Ishikawa (cell line): ENCODE results near the gene FAM20C.

ENCODE experiments used
- CEBPB ChIP-seq: IDR thresholded peaks from 2 replicates; pipeline ENCODE4 v1.6.1; 2012
- CREB1 ChIP-seq: IDR thresholded peaks from 2 replicates; pipeline ENCODE4 v1.6.1; 2012; ENCODE audit warnings: low read depth
- EGR1 ChIP-seq: IDR thresholded peaks from 2 replicates; pipeline ENCODE4 v1.6.1; 2012
- EP300 ChIP-seq: IDR thresholded peaks from 2 replicates; pipeline ENCODE4 v1.6.1; 2012; ENCODE audit warnings: borderline replicate concordance
- FOXM1 ChIP-seq: IDR thresholded peaks from 2 replicates; pipeline ENCODE4 v1.6.1; 2012; ENCODE audit warnings: low read depth, borderline replicate concordance
- NFIC ChIP-seq: IDR thresholded peaks from 2 replicates; pipeline ENCODE4 v1.6.1; 2012
- RAD21 ChIP-seq: IDR thresholded peaks from 2 replicates; pipeline ENCODE4 v1.6.1; 2012; ENCODE audit warnings: low read depth
- TAF1 ChIP-seq: IDR thresholded peaks from 2 replicates; pipeline ENCODE4 v1.6.1; 2012; ENCODE audit warnings: low read depth, mild to moderate bottlenecking
- TCF12 ChIP-seq: IDR thresholded peaks from 2 replicates; pipeline ENCODE4 v1.6.1; 2012; ENCODE audit warnings: low read depth
- TEAD4 ChIP-seq: IDR thresholded peaks from 2 replicates; pipeline ENCODE4 v1.6.1; 2012
- YY1 ChIP-seq: IDR thresholded peaks from 2 replicates; pipeline ENCODE4 v1.6.1; 2012; ENCODE audit warnings: low read depth
- ZBTB7A ChIP-seq: IDR thresholded peaks from 2 replicates; pipeline ENCODE4 v1.6.1; 2012; ENCODE audit warnings: low read depth
- TF ChIP-seq, protein P1 (sequence below): IDR thresholded peaks from 2 replicates; pipeline ENCODE4 v1.6.1; 2012; ENCODE audit warnings: low read depth, mild to moderate bottlenecking
- TF ChIP-seq, protein P2 (sequence below): IDR thresholded peaks from 2 replicates; pipeline ENCODE4 v1.6.1; 2012
- TF ChIP-seq, protein P3 (sequence below): IDR thresholded peaks from 2 replicates; pipeline ENCODE4 v1.6.1; 2012

Gene FAM20C

DNA sequence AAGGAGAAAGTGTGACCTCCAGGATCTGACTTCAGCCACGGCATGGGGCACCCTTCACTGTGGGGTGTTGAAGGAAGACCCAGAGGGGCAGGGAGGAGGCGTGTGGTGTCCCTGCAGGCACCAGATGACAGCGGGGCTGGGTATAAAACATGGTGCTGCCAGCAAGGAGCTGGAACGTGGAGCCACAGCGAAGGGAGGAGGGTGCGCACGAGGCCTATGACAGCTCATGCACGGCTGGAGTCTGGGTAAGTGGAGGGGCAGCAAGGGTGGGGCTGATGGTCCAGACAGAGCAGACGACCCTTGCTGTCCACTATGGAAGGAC, 69.8 kb downstream of the FAM20C start:
- TF ChIP-seq TAF1 (no peak), CREB1 (no peak), NFIC (no peak), YY1 (no peak), EP300 (no peak), ZBTB7A (no peak), CEBPB (no peak), EGR1 (no peak), TEAD4 (no peak), FOXM1 (no peak), RAD21 (no peak), TCF12 (no peak)
- TF ChIP-seq, protein P1, sequence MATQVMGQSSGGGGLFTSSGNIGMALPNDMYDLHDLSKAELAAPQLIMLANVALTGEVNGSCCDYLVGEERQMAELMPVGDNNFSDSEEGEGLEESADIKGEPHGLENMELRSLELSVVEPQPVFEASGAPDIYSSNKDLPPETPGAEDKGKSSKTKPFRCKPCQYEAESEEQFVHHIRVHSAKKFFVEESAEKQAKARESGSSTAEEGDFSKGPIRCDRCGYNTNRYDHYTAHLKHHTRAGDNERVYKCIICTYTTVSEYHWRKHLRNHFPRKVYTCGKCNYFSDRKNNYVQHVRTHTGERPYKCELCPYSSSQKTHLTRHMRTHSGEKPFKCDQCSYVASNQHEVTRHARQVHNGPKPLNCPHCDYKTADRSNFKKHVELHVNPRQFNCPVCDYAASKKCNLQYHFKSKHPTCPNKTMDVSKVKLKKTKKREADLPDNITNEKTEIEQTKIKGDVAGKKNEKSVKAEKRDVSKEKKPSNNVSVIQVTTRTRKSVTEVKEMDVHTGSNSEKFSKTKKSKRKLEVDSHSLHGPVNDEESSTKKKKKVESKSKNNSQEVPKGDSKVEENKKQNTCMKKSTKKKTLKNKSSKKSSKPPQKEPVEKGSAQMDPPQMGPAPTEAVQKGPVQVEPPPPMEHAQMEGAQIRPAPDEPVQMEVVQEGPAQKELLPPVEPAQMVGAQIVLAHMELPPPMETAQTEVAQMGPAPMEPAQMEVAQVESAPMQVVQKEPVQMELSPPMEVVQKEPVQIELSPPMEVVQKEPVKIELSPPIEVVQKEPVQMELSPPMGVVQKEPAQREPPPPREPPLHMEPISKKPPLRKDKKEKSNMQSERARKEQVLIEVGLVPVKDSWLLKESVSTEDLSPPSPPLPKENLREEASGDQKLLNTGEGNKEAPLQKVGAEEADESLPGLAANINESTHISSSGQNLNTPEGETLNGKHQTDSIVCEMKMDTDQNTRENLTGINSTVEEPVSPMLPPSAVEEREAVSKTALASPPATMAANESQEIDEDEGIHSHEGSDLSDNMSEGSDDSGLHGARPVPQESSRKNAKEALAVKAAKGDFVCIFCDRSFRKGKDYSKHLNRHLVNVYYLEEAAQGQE: no peak
- TF ChIP-seq, protein P2, sequence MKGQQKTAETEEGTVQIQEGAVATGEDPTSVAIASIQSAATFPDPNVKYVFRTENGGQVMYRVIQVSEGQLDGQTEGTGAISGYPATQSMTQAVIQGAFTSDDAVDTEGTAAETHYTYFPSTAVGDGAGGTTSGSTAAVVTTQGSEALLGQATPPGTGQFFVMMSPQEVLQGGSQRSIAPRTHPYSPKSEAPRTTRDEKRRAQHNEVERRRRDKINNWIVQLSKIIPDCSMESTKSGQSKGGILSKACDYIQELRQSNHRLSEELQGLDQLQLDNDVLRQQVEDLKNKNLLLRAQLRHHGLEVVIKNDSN: no peak
- TF ChIP-seq, protein P3, sequence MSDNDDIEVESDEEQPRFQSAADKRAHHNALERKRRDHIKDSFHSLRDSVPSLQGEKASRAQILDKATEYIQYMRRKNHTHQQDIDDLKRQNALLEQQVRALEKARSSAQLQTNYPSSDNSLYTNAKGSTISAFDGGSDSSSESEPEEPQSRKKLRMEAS: no peak

DNA sequence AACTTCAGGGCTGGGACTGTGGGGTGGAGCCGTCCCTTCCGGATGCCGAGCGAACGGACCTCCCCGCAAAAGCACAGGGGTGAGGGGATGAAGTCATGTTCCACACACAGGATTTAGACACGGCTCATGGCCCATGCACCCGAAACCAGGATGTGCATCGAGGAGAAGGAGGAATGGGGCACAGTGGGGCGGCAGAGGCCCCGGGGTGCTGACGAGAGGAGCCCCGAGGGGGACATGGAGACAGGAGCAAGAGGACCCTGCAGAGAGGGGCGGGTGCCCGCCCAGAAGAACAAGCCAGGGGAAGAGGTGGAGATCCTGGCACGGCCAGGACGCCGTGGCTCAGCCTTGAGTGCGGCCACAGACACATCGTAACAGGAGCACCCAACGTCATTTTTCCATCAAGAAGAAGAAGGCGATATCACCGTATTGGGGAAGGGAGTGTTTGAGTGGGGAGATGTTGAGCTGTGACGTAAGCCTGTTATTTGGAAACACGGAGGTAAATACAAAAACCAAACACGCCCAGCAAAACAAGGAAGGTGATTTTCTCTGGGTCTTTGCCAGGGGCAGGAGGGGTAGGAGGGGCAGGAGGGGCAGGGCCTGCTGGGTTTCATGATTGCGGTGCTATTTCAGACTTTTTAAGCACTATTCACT, 72.3 kb downstream of the FAM20C start:
- TF ChIP-seq NFIC (no peak), ZBTB7A (no peak), CEBPB (no peak), FOXM1 (no peak), YY1 (no peak), RAD21 (no peak), TEAD4 (no peak), TAF1 (no peak), CREB1 (no peak)
- TF ChIP-seq, protein P2: no peak
- TF ChIP-seq, protein P1: no peak

DNA sequence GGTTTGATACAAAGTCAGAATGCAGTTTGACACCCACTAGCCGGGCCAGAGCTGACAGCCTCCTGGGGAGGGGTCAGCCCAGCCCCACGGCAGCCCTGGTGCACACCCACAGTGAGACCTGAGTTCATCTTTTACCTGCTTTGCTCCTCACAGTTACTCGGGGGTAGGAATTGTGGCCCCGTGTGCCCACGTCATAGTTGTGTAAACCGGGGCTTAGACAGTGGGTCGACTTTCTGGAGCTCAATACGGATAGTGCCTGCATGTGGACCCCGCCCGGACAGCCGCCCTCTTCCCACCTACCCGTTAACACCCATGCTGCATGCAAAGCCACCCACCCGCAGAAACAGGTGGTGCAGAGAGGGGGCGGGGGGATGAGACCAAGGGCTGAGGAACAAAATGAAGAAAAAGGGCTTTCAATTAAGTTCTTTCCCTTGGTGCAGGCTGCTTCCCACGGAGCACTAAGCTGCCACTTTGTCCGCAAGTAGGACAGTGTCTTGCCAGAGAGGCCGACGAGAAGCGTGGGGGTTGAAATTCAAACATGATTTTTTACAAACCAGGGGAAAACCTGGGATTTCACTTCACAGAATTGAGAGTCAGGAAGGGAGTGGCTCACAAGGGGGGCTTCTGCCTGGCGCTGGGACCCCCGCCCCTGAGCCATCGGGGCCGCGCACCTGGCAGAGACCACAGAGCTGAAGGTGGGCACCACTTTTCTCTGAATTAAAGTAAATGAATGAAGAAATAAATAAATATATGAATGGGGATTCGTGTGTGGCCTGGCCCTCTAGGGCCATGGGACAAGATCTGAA, 73.0 kb downstream of the FAM20C start:
- TF ChIP-seq EP300 (no peak), NFIC (no peak), YY1 (no peak), ZBTB7A (no peak), TAF1 (no peak), TEAD4 (no peak), RAD21 (no peak), TCF12 (no peak), EGR1 (no peak), CEBPB (no peak), CREB1 (no peak)
- TF ChIP-seq, protein P3: no peak
- TF ChIP-seq, protein P1: no peak
- TF ChIP-seq, protein P2: no peak
